GM18507 (cell line): ENCODE results near the gene ASCL5.
"Not testable (repeated sequence)": the region's sequence is repeated elsewhere in the genome, so short reads cannot be mapped to it uniquely, and the experiment has no call there.

Experiments used
- DNase-seq: peaks from one replicate; pipeline ENCODE4 v3.0.0; 2011; ENCODE audit warnings: low read depth; ENCODE audit not compliant: insufficient read length; ENCODE audit errors: extremely low spot score
- FAIRE-seq: peaks from 2 replicates; lab custom pipeline; 2011; peaks lifted over from hg19 to GRCh38; lab: Jason Lieb, UNC

Gene ASCL5, protein sequence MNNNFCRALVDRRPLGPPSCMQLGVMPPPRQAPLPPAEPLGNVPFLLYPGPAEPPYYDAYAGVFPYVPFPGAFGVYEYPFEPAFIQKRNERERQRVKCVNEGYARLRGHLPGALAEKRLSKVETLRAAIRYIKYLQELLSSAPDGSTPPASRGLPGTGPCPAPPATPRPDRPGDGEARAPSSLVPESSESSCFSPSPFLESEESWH

DNA sequence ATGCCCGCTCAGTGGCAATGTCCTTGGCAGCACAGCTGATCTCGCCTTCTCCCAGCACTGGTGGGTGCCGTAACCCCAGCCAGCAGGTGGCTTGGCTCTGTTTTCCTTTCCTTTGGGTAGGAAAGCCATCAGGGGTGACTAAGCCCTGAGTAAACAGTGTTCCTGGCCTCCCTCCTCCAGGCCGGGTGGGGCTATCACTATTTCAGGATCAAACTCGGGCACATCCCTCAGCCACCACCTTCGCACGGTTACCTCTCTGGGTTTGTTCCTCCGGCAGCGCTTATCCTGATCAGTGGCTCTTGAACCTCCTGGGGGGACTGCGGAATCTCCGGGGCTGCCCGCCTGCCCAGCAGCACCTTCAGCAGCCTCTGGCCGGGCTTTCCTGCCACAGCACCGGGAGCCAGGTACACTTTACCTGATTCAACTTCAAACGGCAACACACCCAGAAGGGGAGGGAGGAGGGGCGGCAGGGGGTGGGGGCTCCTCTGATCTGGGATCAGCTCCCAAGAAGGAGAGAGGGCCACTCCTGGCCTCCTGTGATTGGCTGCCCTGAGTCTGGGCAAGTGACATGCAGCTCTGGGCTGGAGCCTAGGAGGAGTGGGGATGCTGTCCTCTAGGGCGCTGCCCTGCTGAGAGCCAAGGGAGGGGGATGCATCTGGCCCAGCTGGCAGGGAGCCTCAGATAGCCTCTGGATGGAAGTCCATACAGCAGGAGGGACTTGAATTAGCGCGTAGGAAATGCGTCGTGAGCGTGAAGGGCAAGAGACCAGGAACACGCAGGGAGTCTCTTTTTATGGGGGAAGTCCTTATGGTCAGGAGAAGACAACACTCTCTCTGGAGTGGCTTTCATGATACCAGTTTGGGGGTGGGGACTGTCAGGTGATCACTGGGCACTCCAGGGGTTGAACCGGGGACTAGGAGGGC is at the start of gene ASCL5:
Gene ASCL5 (minus strand): TSS at position 353 of the 923 bp plus-strand sequence. CDS start 11,812 bp downstream, outside the sequence.
- DNase-seq: no peak
- no peak for FAIRE-seq

DNA sequence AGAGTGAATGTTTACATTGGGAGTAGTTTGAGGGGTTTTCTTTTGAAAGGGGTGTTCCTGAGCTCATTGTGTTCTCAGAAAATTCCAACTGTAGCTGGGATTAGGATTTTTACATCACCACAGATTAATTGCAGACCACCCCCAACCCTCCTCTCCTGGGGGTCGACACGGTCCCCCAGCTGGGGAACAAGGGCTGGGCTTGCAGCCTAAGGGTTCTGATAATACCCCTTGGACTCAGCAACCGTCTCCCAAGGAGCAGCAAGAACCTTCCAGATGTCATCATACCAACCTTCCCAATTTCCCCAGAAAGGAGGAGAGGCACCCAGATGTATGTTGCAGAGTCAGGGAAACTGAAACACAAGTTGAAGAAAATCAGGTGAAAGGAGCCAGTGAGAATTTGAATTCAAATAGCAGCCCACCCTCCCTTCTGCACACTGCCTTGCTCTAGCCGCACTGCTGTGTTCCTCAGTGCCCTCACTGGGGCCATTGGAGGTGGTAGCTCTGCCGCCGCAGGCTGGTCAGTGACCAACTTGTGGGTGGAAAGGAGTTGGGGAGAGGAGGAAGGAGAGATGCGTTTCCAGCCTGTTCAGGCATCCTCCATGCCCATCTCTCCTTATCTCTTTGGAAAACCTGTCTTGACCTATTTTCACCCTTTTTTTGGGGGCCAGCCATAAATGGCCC is 49.0 kb upstream of the ASCL5 start:
- DNase-seq (no peak), FAIRE-seq (no peak)

DNA sequence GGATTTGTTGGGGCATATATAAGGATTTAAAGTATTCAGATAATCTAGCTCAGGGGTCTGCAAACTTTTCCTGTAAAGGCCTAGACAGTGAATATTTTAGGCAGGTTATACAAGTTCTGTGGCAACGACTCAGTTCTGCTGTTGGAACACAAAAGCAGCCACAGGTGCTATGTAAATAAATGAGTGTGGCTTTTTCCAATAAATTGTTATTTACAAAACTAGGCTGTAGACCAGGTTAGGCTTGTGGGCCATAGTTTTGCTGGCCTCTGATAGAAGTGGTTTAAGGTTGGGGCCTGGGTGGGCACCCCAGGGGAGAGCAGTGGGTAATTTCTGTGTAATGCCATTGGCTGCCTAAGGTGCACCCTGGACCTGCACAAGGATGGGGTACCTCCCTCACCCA is 46.8 kb upstream of the ASCL5 start:
- DNase-seq: no peak
- FAIRE-seq: no peak

DNA sequence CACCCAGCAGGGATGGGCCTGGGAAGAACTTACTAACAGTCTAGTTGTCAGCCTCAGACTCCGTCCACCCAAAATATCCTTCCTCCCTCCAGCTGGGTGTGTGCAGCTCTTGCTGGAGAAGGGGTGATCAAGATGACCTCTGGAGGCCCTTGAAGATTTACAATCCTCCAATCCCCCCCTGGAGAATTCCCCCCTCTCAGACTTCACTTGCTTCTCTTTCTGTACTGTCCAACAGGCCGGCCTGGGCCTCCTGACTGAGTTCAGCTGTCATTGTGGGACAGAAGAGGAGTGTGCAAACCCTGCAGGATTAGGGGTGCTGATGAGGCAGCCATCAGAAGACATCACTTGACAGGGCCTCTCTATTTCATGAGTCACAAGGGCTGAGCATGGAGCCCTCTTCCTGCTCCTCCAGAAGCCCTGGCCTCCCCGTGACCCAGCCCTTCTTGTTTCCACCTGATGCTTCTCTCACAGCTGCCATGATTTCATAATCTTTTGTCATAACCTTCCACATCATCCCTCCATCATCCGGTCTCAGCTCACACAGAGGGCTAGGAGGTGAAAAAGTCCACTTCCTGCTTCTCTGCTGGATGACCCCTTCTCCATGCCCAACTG is 46.1 kb upstream of the ASCL5 start:
- no peak for DNase-seq
- no peak for FAIRE-seq

DNA sequence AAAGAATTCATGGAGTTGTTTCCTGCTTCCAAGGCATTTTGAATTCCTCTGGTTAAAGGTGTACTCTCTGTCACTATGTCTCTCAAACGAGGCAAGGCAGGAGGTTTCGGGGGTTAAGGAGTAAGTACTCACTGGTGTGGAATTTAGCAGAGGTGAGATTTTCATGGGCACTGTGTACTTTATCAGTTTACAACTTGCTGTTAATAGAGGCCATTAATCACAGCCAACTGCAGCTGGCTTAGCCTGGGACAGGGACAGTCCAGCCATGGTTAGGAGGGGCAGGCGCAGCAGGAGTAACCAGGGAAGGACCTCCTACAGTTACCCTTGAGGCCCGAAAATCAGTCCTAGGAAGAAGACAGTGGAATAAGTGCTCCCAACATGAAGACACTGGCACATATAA is 45.3 kb upstream of the ASCL5 start:
- FAIRE-seq (no peak), DNase-seq (no peak)

DNA sequence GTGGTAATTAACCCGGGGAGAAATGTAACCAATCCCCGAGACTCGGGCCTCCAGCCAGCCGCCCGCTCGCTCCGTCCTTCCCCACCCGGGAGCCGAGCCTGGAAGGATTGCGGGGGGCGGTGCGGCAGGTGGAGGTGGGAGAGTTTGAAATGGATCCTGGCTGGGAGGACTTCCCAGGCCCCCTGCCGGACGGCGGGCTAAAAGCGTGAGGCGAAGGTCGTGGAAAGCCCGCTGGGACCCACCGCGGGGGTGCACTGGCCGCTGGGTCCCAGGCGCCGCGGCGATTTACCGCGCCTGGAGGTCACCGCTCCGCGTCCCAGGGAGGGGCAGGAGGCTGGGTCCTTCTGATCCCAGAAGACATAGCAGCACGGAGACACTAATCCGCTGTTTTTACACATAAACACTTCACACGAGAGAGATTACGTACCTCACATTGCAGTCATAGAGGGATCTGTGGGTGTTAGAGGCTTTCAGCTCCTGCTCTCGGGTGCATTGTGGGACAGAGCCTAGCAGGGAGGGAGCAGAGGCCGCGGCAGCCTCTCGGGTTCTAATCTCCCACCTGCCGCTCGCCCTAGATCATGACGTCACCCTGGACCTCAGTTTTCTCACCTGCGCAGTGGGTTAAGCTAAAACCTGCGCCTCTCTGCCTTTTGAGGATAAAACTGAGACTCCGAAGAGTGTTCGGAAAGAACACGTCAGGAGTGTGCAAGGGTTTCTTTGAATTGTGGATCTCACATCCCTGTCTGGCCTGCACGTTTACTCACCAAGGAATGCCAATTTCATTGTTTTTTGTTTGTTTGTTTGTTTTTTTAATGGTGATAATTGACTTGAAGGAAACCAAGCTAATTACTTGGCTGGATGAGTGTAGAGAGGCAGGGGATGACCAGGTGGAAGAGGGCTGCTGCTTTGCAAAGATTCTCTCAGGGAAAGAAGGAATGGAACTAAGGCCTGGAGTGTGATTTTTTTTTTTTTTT is 44.4 kb upstream of the ASCL5 start:
- DNase-seq (peak; percentile 32), FAIRE-seq (peak; percentile 62)

DNA sequence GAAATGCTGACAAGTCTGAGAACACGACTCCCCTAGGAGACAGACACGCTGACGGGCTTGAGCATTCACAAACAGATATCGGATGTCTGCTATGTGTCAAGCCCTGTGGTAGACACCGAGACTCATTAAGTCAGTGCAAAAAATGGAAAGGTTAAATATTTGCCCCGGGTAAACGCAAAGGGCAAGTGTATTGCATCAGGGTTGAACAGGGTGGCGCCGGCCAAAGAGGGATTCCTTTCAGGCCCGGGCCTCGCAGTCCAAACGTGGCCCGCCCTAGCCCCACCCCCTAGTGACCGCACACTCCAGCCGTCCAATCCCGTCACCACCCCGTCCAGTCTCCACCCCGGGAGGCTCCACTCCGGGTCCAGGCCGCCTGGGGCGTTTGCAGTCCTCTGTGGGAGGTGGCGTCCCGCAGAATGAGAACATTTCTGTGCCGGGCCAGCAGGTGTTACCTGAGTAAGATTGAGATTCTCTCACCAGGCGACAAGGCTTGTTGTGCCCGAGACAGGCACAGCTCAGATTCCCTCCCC is 43.6 kb upstream of the ASCL5 start:
- FAIRE-seq (peak; percentile 94), DNase-seq (peak; percentile 93)

DNA sequence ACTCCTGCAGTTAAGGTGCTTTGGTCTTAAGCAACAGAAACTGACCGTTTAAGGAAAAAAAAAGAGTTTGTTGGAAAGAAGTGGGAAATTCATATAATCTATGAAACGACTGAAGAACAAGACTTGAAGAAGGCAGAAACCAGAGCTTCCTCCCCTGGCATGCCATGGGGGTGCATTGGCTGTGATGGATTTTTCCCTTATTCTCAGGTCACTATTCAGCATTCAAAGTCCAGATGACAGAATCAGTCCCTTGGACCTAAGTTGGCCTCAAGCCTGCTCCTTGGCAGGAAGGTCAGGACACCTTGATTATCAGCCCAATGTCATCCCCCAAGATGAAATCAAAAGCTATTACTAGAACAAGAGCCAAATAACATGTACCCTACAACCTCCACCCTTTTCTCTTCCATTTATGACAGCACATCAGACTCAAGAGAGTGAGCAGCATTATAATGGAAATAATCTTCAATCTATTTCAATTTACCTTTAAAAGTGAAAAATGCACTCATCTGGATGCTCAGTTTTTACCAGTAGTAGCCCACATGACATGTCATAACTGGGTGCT is 43.1 kb upstream of the ASCL5 start:
- DNase-seq (no peak), FAIRE-seq (no peak)

DNA sequence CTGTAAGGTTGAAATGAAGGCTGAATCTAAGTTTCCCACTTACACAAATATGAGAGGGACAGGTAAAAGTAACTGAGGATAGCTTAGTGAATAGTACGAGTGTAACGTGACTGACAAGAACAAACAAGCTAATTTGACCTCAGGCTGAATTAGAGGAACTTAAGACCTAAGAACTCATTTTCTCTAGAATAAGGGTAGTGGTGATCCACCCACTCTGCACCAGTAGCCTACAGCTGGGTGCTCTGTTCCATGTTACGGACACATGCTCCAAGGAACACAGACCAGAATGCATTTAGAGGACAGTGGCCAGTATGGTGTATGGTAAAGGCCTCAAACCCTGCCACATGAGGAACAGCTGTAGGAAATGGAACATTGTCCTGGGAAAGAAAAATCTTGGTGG is 42.2 kb upstream of the ASCL5 start:
- FAIRE-seq (no peak), DNase-seq (no peak)

DNA sequence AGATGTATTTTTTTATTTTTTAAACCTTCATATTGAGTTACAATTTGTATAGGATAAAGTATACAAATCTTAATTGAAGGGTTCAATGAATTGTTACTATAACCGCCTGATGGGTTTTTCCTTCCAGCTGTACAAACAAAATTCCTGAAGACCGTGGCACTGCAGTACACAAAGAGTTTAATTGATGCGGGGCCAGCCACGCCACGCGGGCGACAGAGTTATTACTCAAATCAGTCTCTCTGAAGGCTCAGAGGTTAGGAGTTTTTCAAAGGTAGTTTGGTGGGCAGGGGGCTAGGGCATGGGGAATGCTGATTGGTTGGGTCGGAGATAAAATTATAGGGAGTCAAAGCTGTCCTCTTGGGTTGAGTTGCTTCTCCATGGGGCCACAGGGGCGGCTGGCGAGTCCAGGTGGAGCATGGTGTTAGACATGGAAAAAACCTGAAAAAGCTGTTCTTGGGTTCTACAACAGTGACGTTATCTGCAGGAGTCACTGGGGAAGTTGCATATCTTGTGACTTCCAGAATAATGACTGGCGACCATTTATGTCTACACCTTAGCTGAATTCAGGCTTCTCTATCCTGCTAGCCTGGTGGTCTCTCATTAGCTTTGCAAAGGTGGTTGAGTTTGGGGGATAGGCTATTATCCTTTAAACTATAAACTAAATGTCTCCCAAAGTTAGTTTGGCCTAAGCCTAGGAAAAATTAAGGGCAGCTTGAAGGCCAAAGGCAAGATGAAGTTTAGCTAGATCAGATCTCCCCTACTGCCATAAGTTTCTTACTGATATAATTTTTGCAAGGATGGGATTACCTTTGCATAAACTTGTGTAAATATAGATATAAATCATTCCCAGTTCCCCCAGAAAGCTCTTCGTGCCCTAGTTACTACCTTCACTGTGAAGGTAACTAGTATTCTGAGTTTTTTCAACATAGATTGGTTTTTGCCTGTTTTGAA is 40.3 kb upstream of the ASCL5 start:
- DNase-seq (no peak), FAIRE-seq (no peak)

DNA sequence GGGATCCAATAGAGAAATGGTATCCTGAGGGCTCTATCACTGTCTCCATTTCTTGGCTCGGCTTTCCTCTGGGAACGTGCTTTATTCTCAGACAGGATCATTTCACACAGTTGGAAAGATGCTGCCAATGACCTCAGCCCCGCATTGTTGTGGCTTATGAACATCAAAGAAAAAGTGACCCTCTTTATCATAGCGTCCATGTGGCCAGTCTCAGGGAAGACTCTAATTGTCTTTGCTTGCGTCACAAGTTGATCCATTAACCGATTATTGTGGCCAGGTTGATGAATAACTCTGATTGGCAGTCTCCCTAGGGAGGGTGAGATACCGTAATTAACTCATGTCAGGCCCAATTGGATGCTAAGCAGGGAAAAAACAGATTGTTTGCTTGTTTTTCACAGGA is 37.7 kb upstream of the ASCL5 start:
- DNase-seq: no peak
- no peak for FAIRE-seq

DNA sequence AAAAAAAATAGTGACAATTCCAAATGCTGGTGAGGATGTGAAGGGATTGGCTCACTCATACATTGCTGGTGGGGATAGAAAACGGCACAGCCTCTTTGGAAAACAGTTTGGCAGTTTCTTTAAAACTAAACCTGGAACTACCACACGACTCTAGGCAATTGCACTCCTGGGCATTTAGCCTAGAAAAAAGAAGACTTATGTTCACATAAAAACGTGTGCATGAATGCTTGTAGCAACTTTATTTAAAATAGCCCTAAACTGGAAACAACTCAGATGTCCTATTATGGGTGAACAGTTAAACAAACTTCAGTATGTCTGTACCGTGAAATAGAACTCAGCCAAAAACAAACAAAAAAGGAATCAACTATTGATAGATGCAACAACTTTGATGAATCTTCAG is 36.7 kb upstream of the ASCL5 start:
- FAIRE-seq (no peak), DNase-seq (no peak)

DNA sequence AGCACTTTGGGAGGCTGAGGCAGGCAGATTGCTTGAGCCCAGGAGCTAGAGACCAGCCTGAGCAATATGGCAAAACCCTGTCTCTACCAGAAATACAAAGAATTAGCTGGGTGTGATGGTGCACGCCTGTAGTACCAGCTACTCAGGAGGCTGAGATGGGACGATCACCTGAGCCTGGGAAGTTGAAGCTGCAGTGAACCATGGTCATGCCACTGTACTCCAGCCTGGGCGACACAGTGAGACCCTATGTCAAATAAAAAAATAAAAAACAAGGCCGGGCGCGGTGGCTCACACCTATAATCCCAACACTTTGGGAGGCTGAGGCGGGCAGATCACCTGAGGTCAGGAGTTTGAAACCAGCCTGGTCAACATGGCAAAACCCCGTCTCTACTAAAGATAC is 36.1 kb upstream of the ASCL5 start:
- not testable (repeated sequence) for FAIRE-seq, DNase-seq

DNA sequence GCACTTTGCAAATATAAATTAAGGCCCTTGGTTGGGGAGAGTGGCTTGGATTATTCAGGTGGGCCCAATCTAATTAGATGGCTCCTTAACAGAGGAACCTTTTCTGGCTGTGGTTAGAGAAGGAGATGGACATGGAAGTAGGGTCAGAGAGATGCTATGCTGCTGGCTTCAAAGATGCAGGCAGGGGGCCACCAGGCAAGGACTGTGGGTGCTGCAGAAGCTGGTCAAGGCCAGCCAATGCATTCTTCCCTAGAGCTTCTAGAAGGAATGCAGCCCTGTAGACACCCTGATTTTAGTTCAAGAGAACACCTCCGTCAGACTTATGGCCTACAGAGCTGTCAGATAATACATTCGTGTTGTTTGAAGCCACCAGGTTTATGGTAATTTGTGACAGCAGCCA is 31.0 kb upstream of the ASCL5 start:
- DNase-seq: no peak
- FAIRE-seq: no peak

DNA sequence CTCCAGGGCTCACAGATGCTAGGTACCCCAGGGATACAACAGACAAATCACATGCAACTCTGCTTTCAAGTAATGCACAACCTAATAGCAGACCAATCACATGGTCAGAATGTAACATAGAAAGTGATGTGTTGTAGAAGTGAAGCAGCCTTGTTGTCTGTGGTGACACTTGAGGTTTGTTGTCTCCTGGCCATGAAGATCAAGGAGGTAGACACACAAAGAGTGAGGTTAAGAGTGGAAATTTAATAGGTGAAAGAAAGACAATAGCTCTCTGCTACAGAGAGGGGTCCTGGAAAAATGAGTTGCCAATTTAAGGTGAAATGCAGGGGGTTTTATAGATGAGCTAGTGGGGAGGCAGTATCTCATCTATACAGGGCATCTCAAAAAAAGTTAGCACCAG is 29.8 kb upstream of the ASCL5 start:
- DNase-seq: no peak
- FAIRE-seq: no peak

DNA sequence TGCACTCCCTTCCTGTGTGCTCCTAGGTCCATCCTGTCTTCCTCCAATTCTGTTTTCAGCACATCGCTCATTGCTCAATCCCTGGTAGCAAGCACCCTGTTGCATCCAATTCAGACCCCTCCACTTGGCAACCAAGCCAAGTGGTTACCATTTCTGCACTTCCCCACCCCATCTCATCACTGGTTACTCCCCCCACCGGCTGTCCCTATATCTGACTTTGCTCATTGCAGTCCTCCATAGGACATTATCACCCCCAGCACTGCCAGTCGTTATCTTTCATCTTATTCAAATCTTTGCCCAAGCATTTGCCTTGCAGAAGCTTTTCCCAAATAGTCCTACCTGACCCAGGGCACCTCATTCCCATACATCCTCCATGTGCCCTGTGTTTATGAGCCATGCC is 29.4 kb upstream of the ASCL5 start:
- FAIRE-seq (no peak), DNase-seq (no peak)

DNA sequence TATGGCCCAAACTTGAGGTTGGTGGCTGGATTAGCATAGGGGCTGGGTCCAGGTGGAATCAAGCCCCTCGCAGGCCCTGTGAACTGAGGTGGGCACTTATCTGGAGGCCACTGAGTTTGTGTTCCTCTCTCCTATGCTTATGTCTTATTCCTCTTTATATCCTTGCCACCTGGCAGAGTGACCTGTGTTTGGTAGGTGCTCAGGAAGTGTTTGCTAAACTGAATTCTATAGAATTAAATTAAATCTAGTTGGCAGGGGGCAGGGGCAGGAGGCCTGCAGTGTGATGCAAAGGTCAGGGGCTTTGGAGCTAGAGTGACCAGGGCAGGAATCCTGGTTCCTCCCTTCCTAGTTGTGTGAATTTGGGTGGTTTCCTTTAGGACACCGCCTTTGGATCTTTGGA is 28.4 kb upstream of the ASCL5 start:
- FAIRE-seq (no peak), DNase-seq (no peak)
